RWPE2 (cell line): ENCODE measurements around the gene USP32.

Experiments
- ATAC-seq: fragments of 200-7000 bp; cut with Tn5 transposase; 3 replicates; pipeline ENCODE4 v1.9.1; 2021; ENCODE audit warnings: low read depth
- DNase-seq: peaks from one replicate; pipeline ENCODE4 v3.0.0-alpha.2; 2020; ENCODE audit warnings: low spot score
- H3K27ac ChIP-seq: fragments of 450-650 bp; 2 replicates; pipeline ENCODE4 v1.5.1; 2017; ENCODE audit warnings: mild to moderate bottlenecking; ENCODE audit not compliant: poor library complexity, severe bottlenecking
- H3K27me3 ChIP-seq: fragments of 250-450 bp; sonication (Bioruptor Pico); 2 replicates; pipeline ENCODE4 v1.5.1; 2021; ENCODE audit warnings: mild to moderate bottlenecking, moderate library complexity; ENCODE audit not compliant: insufficient read depth, poor library complexity, severe bottlenecking
- H3K36me3 ChIP-seq: fragments of 250-450 bp; sonication (Bioruptor Pico); 2 replicates; pipeline ENCODE4 v1.5.1; 2020; ENCODE audit warnings: low read depth, mild to moderate bottlenecking, moderate library complexity
- H3K4me1 ChIP-seq: fragments of 250-450 bp; sonication (Bioruptor Pico); 2 replicates; pipeline ENCODE4 v1.5.1; 2021; ENCODE audit warnings: mild to moderate bottlenecking, moderate library complexity; ENCODE audit not compliant: insufficient read depth, poor library complexity, severe bottlenecking
- H3K4me3 ChIP-seq: fragments of 250-450 bp; sonication (Bioruptor Pico); 2 replicates; pipeline ENCODE4 v1.5.1; 2021; ENCODE audit warnings: mild to moderate bottlenecking, moderate library complexity; ENCODE audit not compliant: severe bottlenecking
- H3K9me3 ChIP-seq: fragments of 250-450 bp; sonication (Bioruptor Pico); 2 replicates; pipeline ENCODE4 v1.5.1; 2021; ENCODE audit warnings: mild to moderate bottlenecking, moderate library complexity; ENCODE audit not compliant: severe bottlenecking
- TF ChIP-seq, protein P1 (sequence below): fragments of 450-650 bp; IDR thresholded peaks from one replicate; pipeline ENCODE4 v1.5.1; 2017; ENCODE audit warnings: mild to moderate bottlenecking, moderate library complexity; ENCODE audit not compliant: poor library complexity, severe bottlenecking

USP32 gene

DNA sequence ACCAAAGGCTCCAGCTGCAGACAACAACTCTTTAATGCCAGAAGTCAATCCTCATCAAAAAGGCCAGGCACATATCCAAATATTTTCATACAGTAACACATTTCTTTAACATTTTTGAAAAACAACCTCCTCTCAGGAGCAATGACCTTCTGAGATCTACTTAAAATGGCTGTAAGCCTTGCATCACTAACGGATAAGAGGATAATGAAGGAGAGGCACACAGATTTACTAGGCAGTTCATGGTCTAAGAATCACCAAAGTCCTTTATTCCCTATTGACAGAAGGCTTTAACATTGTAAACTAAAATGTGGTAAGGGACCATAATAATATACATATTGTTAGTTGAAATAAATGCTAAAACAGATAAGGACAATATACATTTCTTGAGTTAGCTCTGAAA, 114.7 kb downstream of the USP32 start:
- ATAC-seq = no peak
- Histone ChIP-seq H3K4me3 (no peak overlapping the region), H3K9me3 (no peaks in the 10 kb centered on the region), H3K27ac (no peak overlapping the region), H3K4me1 (peaks cover 10% of the 10 kb centered on the region), H3K36me3 (peaks cover 30% of the 10 kb centered on the region), H3K27me3 (no peaks in the 10 kb centered on the region)
- DNase-seq = no peak
- TF ChIP-seq, protein P1, sequence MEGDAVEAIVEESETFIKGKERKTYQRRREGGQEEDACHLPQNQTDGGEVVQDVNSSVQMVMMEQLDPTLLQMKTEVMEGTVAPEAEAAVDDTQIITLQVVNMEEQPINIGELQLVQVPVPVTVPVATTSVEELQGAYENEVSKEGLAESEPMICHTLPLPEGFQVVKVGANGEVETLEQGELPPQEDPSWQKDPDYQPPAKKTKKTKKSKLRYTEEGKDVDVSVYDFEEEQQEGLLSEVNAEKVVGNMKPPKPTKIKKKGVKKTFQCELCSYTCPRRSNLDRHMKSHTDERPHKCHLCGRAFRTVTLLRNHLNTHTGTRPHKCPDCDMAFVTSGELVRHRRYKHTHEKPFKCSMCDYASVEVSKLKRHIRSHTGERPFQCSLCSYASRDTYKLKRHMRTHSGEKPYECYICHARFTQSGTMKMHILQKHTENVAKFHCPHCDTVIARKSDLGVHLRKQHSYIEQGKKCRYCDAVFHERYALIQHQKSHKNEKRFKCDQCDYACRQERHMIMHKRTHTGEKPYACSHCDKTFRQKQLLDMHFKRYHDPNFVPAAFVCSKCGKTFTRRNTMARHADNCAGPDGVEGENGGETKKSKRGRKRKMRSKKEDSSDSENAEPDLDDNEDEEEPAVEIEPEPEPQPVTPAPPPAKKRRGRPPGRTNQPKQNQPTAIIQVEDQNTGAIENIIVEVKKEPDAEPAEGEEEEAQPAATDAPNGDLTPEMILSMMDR = no peak

DNA sequence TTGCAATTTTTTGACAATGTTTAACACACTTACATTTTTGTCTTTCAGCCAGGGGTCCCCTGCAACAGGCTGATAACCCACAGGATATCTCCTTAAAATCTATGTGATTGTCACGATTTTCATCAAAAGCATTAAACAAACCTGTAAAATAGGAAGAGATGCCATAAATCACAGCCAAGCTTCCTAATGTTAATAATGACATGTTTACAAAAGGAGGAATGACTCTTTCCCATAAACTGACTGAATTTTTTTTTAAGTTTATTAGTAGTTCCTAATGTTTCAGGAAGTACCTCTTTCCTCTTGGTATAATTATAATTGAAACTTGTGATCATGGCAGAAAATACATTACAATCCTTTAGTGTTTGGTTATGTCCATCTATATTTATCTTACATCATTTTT, 122.5 kb downstream of the USP32 start:
- Histone ChIP-seq H3K4me3 (no peak overlapping the region), H3K36me3 (peaks cover 42% of the 10 kb centered on the region), H3K4me1 (peaks cover 10% of the 10 kb centered on the region), H3K27ac (no peak overlapping the region), H3K9me3 (no peaks in the 10 kb centered on the region), H3K27me3 (no peaks in the 10 kb centered on the region)
- DNase-seq = no peak
- ATAC-seq = no peak
- TF ChIP-seq, protein P1 = no peak

DNA sequence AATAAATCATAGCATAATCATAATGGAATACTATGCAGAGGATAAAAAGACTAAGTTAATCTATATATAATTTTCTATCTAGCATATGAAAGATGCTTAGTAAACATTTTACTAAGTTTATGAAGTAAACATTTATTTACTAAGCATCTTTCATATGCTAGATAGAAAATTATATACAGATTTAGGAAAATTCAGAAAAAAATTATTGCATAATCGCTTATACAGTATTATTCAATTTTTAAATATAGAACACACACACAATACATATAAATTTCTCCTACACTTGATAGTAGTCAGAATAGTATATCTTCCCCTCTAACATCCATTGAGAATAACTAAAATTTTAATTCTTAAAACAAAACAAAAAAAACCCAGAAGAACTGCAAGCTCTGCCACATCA, 131.4 kb downstream of the USP32 start:
- Histone ChIP-seq H3K4me1 (no peaks in the 10 kb centered on the region), H3K9me3 (no peaks in the 10 kb centered on the region), H3K27me3 (no peaks in the 10 kb centered on the region), H3K27ac (no peak overlapping the region), H3K4me3 (no peak overlapping the region), H3K36me3 (peaks cover 42% of the 10 kb centered on the region)
- DNase-seq = no peak
- TF ChIP-seq, protein P1 = no peak
- ATAC-seq = no peak

DNA sequence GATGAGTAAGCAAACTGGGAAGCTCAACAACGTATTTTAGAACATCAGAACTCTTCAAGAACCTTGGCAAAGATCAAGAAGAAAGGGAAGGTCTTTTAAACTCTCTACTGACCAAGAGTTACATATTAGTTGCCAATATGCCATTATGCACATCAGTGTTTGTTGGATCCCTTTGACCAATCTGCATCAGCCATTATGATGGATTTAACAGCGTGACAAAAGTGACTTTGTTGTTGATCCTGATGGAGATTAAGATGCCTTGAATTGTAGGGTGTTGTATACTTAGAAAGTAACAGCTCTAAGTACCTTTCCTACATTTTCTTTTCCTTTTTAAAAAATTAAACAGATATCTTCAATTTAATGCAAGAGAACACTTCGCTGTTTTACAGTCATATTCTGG, 133.6 kb downstream of the USP32 start:
- ATAC-seq (no peak), DNase-seq (no peak)
- no peaks in the 10 kb centered on the region for H3K9me3 ChIP-seq
- H3K4me1 ChIP-seq = no peaks in the 10 kb centered on the region
- no peaks in the 10 kb centered on the region for H3K27me3 ChIP-seq
- no peak overlapping the region for H3K4me3 ChIP-seq
- TF ChIP-seq, protein P1 = no peak
- no peak overlapping the region for H3K27ac ChIP-seq
- peaks cover 56% of the 10 kb centered on the region for H3K36me3 ChIP-seq

DNA sequence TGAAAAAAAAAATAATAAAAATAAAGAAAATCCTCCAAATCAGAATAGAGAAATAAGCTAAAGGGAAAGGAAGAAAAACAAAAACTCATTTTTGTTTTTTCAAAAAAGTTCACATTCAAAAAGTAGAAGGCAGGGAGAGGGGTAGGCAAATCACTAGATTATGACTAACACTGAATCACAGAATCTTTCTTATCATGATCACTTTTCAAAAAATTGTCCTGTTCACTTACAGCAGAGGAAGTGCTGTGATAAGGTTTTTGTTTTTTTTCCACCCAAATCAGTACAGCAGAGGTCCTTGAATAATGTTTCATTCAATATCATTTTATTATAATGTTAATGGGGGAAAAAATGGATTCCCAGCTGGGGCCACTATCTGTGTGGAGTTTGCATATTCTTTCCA, 135.8 kb downstream of the USP32 start:
- Histone ChIP-seq H3K4me1 (no peaks in the 10 kb centered on the region), H3K4me3 (no peak overlapping the region), H3K27ac (no peak overlapping the region), H3K9me3 (no peaks in the 10 kb centered on the region), H3K36me3 (peaks cover 65% of the 10 kb centered on the region), H3K27me3 (no peaks in the 10 kb centered on the region)
- no peak for ATAC-seq
- no peak for DNase-seq
- TF ChIP-seq, protein P1 = no peak
